Measurements from ENCODE around the gene DEGS1. TPM values are rescaled to one million over a fixed set of nuclear protein-coding genes. Genes with fewer than 3 reads are reported as not detected.
A peak's percentile ranks its signal among the peaks of the same experiment; 100 is the strongest.

DEGS1 gene
- total RNA-seq, 1 experiment from 2014 or later: 39.2 TPM

DNA sequence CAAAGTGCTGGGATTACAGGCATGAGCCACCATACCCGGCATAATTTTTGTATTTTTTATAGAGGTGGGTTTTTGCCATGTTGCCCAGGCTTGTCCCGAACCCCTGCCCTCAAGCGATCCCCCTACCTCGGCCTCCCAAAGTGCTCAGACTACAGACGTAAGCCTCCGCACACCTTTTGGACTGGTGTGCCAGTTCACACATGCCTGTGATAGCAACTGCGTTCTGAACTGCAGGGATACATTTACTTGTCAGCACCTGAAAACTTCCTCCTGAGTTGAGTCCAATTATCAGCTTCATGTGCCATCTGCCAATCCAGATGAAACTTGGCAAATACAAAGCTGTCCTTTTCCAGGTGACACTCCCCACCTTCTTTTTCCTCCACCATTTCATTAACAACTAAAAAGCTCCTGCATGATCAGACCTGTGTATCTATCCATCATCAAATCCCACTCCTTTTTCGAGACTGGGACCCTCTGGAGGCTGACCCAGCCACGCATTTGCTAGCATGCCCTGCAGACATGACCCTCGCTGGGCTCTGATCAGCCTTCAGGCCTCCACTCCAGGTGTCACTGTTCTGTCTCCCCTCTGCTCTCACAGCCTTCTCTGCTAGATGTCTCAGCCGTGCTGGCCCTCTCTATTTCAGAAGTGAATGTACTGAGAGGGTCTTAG lies 2.1 kb upstream of the DEGS1 start:
- BruUV-seq (replicated peaks): no TSS peak
- Mint-ChIP-seq H3K27ac (ENCODE audit: unreplicated experiment) (no peak overlapping the region), H3K4me1 (ENCODE audit: low read depth, unreplicated experiment) (peaks cover 13% of the 10 kb centered on the region), H3K4me3 (ENCODE audit: unreplicated experiment) (no peak overlapping the region), H3K27me3 (ENCODE audit: insufficient read depth, unreplicated experiment) (no peaks in the 10 kb centered on the region), H3K36me3 (ENCODE audit: insufficient read depth, unreplicated experiment) (peaks cover 6% of the 10 kb centered on the region), H3K9me3 (ENCODE audit: unreplicated experiment) (no peaks in the 10 kb centered on the region)
- ChIA-PET POLR2A (no interaction called here), CTCF (no interaction called here)
- intact Hi-C loops (cut with micrococcal nuclease; ENCODE audit: unreplicated experiment): no loop called here
- H3K27me3 ChIP-seq (replicated peaks; ENCODE audit: control insufficient read depth, insufficient read depth, low read length): no peaks in the 10 kb centered on the region
- no peak for DNase-seq
- H3K4me3 ChIP-seq (ENCODE audit: low read depth, low read length): no peak overlapping the region
- no peaks in the 10 kb centered on the region for H3K36me3 ChIP-seq (ENCODE audit: control insufficient read depth, insufficient read depth, low read length)
- H3K9me3 ChIP-seq: no peaks in the 10 kb centered on the region
- H3K4me1 ChIP-seq: peaks cover 6% of the 10 kb centered on the region
- TF ChIP-seq, protein P1, sequence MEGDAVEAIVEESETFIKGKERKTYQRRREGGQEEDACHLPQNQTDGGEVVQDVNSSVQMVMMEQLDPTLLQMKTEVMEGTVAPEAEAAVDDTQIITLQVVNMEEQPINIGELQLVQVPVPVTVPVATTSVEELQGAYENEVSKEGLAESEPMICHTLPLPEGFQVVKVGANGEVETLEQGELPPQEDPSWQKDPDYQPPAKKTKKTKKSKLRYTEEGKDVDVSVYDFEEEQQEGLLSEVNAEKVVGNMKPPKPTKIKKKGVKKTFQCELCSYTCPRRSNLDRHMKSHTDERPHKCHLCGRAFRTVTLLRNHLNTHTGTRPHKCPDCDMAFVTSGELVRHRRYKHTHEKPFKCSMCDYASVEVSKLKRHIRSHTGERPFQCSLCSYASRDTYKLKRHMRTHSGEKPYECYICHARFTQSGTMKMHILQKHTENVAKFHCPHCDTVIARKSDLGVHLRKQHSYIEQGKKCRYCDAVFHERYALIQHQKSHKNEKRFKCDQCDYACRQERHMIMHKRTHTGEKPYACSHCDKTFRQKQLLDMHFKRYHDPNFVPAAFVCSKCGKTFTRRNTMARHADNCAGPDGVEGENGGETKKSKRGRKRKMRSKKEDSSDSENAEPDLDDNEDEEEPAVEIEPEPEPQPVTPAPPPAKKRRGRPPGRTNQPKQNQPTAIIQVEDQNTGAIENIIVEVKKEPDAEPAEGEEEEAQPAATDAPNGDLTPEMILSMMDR (IDR thresholded peaks at IDR 0.05; ENCODE audit: insufficient read depth in 1 of 2, low read depth in 1 of 2, low read length in 1 of 2, severe bottlenecking in 1 of 2, unreplicated experiment in 1 of 2): no peak

DNA sequence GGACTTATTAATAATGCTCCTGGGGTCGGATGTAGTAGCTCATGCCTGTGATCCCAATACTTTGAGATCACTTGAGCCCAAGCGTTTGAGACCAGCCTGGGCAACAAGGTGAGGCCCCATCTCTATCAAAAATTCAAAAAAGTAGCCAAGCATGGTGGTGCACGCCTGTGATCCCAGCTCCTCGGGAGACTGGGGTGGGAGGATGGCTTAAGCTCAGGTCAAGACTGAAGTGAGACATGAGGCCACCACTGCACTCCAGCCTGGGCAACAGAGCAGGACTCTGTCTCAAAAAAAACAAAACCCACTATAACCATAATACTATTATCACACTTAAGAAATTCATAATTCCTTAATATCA lies 1.6 kb upstream of the DEGS1 start:
- no peak overlapping the region for H3K4me3 ChIP-seq (ENCODE audit: low read depth, low read length)
- H3K9me3 ChIP-seq: no peaks in the 10 kb centered on the region
- intact Hi-C loops (cut with micrococcal nuclease; ENCODE audit: unreplicated experiment): no loop called here
- no peak overlapping the region for H3K4me3 Mint-ChIP-seq (ENCODE audit: unreplicated experiment)
- TF ChIP-seq, protein P1 (IDR thresholded peaks at IDR 0.05; ENCODE audit: insufficient read depth in 1 of 2, low read depth in 1 of 2, low read length in 1 of 2, severe bottlenecking in 1 of 2, unreplicated experiment in 1 of 2): no peak
- no peaks in the 10 kb centered on the region for H3K36me3 ChIP-seq (ENCODE audit: control insufficient read depth, insufficient read depth, low read length)
- CTCF ChIA-PET: no interaction called here
- peaks cover 6% of the 10 kb centered on the region for H3K36me3 Mint-ChIP-seq (ENCODE audit: insufficient read depth, unreplicated experiment)
- BruUV-seq (replicated peaks): no TSS peak
- no peak for DNase-seq
- H3K9me3 Mint-ChIP-seq (ENCODE audit: unreplicated experiment): no peaks in the 10 kb centered on the region
- H3K4me1 Mint-ChIP-seq (ENCODE audit: low read depth, unreplicated experiment): peaks cover 13% of the 10 kb centered on the region
- POLR2A ChIA-PET: no interaction called here
- H3K27me3 ChIP-seq (replicated peaks; ENCODE audit: control insufficient read depth, insufficient read depth, low read length): no peaks in the 10 kb centered on the region
- H3K4me1 ChIP-seq: peaks cover 6% of the 10 kb centered on the region
- no peaks in the 10 kb centered on the region for H3K27me3 Mint-ChIP-seq (ENCODE audit: insufficient read depth, unreplicated experiment)
- H3K27ac Mint-ChIP-seq (ENCODE audit: unreplicated experiment): no peak overlapping the region

DNA sequence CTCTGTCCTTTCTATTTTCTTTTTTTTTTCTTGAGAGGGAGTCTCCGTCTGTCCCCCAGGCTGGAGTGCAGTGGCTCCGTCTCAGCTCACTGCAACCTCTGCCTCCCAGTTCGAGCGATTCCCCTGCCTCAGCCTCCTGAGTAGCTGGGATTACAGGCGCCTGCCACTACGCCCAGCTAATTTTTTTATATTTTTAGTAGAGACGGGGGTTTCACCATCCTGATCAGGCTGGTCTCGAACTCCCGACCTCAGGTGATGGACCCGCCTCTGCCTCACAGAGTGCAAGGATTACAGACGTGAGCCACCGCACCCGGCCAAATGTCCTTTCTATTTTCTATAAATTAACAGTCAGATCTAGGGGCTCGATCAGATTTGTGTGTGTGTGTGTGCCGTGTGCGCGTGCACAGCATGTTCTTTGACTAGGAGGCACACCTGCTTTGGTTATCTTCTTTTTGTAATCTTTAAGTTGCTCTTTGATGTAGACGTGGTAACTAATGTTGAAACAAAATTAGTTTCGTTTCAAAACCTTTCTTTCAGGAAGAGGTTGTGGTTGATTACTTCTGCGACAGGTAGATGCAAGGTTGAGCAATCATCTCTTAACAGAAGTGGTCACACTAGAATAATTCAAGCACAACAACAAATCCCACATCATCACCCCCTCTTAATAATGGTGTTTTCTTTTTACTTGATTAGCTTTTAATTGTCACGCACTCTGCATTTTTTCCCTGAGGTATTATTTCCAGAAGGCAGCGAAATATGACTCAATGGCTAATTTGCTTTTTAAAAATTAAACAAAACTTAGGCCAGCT lies 779 bp upstream of the DEGS1 start:
- H3K9me3 Mint-ChIP-seq (ENCODE audit: unreplicated experiment): no peaks in the 10 kb centered on the region
- H3K4me3 Mint-ChIP-seq (ENCODE audit: unreplicated experiment): peak overlapping the region; percentile 83
- no peaks in the 10 kb centered on the region for H3K27me3 ChIP-seq (replicated peaks; ENCODE audit: control insufficient read depth, insufficient read depth, low read length)
- peak overlapping the region; percentile 92 for H3K4me3 ChIP-seq (ENCODE audit: low read depth, low read length)
- peak overlapping the region; percentile 89 for H3K27ac Mint-ChIP-seq (ENCODE audit: unreplicated experiment)
- peaks cover 6% of the 10 kb centered on the region for H3K36me3 Mint-ChIP-seq (ENCODE audit: insufficient read depth, unreplicated experiment)
- TF ChIP-seq, protein P1 (IDR thresholded peaks at IDR 0.05; ENCODE audit: insufficient read depth in 1 of 2, low read depth in 1 of 2, low read length in 1 of 2, severe bottlenecking in 1 of 2, unreplicated experiment in 1 of 2): no peak
- no peaks in the 10 kb centered on the region for H3K9me3 ChIP-seq
- peaks cover 13% of the 10 kb centered on the region for H3K4me1 Mint-ChIP-seq (ENCODE audit: low read depth, unreplicated experiment)
- POLR2A ChIA-PET: interaction anchor here (0.6 to 1.1 kb wide), 4 partner anchors 23 to 139 kb away, joined by 3 to 6 read pairs (median 4); no protein-coding TSS in a partner anchor
- no peak for DNase-seq
- H3K4me1 ChIP-seq: peaks cover 6% of the 10 kb centered on the region
- no peaks in the 10 kb centered on the region for H3K27me3 Mint-ChIP-seq (ENCODE audit: insufficient read depth, unreplicated experiment)
- TSS peak; percentile 80 for BruUV-seq (replicated peaks)
- H3K36me3 ChIP-seq (ENCODE audit: control insufficient read depth, insufficient read depth, low read length): no peaks in the 10 kb centered on the region
- intact Hi-C loops (cut with micrococcal nuclease; ENCODE audit: unreplicated experiment): no loop called here
- CTCF ChIA-PET: interaction anchor here (1.0 to 1.1 kb wide), 2 partner anchors 31 to 66 kb away, joined by 6 to 7 read pairs; no protein-coding TSS in a partner anchor
